Neural progenitor cell (in vitro differentiated cells): ENCODE measurements around the gene CBLB. TPM values are rescaled to one million over a fixed set of nuclear protein-coding genes. Genes with fewer than 3 reads are reported as not detected.
A peak's percentile ranks its signal among the peaks of the same experiment; 100 is the strongest.

Source experiments
- DNase-seq: peaks from one replicate; pipeline ENCODE4 v3.0.0-alpha.2; 2016; ENCODE audit warnings: low spot score
- H2AFZ ChIP-seq: fragments of 200-600 bp; sonication (generic); replicated peaks from 2 replicates; pipeline ENCODE4 v1.6.1; 2016; ENCODE audit warnings: antibody characterized with exemption
- H3F3A ChIP-seq: fragments of 200-600 bp; sonication (generic); 2 replicates; pipeline ENCODE4 v1.6.1; 2016; ENCODE audit warnings: antibody characterized with exemption, low read depth
- H3K27ac ChIP-seq: fragments of 200-600 bp; sonication (generic); 2 replicates; pipeline ENCODE4 v1.5.1; 2016; ENCODE audit warnings: mild to moderate bottlenecking
- H3K27me3 ChIP-seq: fragments of 200-600 bp; sonication (generic); 2 replicates; pipeline ENCODE4 v1.6.1; 2016; ENCODE audit warnings: mild to moderate bottlenecking, moderate library complexity
- H3K36me3 ChIP-seq: fragments of 200-600 bp; sonication (generic); 2 replicates; pipeline ENCODE4 v1.5.1; 2016
- H3K4me1 ChIP-seq: fragments of 200-600 bp; sonication (generic); 2 replicates; pipeline ENCODE4 v1.6.1; 2016; ENCODE audit warnings: mixed run types
- H3K4me2 ChIP-seq: fragments of 200-600 bp; sonication (generic); 2 replicates; pipeline ENCODE4 v1.6.1; 2016
- H3K4me3 ChIP-seq: fragments of 200-600 bp; sonication (generic); 2 replicates; pipeline ENCODE4 v1.5.1; 2016
- H3K79me2 ChIP-seq: fragments of 200-600 bp; sonication (generic); 2 replicates; pipeline ENCODE4 v1.6.1; 2016; ENCODE audit warnings: low read depth
- H3K9ac ChIP-seq: fragments of 200-600 bp; sonication (generic); 2 replicates; pipeline ENCODE4 v1.6.1; 2016
- H3K9me3 ChIP-seq: fragments of 200-600 bp; sonication (generic); 2 replicates; pipeline ENCODE4 v1.5.1; 2016; ENCODE audit warnings: low read depth
- H4K20me1 ChIP-seq: fragments of 200-600 bp; sonication (generic); 2 replicates; pipeline ENCODE4 v1.6.1; 2016; ENCODE audit warnings: low read depth
- H3K27ac Mint-ChIP-seq: 3 replicates; pipeline ENCODE4 v1.8.0; 2021; ENCODE audit warnings: mixed read lengths
- H3K27me3 Mint-ChIP-seq: 2 replicates; pipeline ENCODE4 v1.8.0; 2022; ENCODE audit warnings: low read depth, mild to moderate bottlenecking, inconsistent platforms, moderate library complexity, mixed read lengths; ENCODE audit not compliant: insufficient read depth
- H3K36me3 Mint-ChIP-seq: 3 replicates; pipeline ENCODE4 v1.8.0; 2021; ENCODE audit warnings: mixed read lengths
- H3K4me1 Mint-ChIP-seq: 3 replicates; pipeline ENCODE4 v1.8.0; 2021; ENCODE audit warnings: mixed read lengths
- H3K4me3 Mint-ChIP-seq: 3 replicates; pipeline ENCODE4 v1.8.0; 2021; ENCODE audit warnings: mild to moderate bottlenecking, moderate library complexity, mixed read lengths
- H3K9me3 Mint-ChIP-seq: 3 replicates; pipeline ENCODE4 v1.8.0; 2020; ENCODE audit warnings: mixed read lengths
- CTCF ChIP-seq: fragments of 200-600 bp; sonication (generic); IDR thresholded peaks from 2 replicates; pipeline ENCODE4 v1.5.1; 2017; ENCODE audit warnings: antibody characterized with exemption, mild to moderate bottlenecking
- EZH2 ChIP-seq: fragments of 200-600 bp; sonication (generic); IDR thresholded peaks from 2 replicates; pipeline ENCODE4 v1.6.1; 2017; ENCODE audit warnings: antibody characterized with exemption, mild to moderate bottlenecking, moderate library complexity
- EZH2phosphoT487 ChIP-seq: fragments of 200-600 bp; sonication (generic); IDR thresholded peaks from 2 replicates; pipeline ENCODE4 v1.6.1; 2017; ENCODE audit warnings: antibody characterized with exemption
- total RNA-seq: library from RNA; depleted of rRNA; stranded (reverse); fragments of >200 nt; gene quantifications from 2 replicates; pipeline ENCODE4 v1.2.3, GENCODE V29; 2015; ENCODE audit warnings: low replicate concordance

CBLB gene
- total RNA-seq, 1 donor from 2014 or later, result 105 TPM

- Mint-ChIP-seq H3K36me3 (peaks cover 19% of the 10 kb centered on the region), H3K27ac (no peak overlapping the region), H3K4me1 (no peaks in the 10 kb centered on the region), H3K9me3 (peaks cover 10% of the 10 kb centered on the region), H3K4me3 (no peak overlapping the region), H3K27me3 (no peaks in the 10 kb centered on the region)
- Histone ChIP-seq H3K27ac (no peak overlapping the region), H2AFZ (no peak overlapping the region), H3K9me3 (no peaks in the 10 kb centered on the region), H3F3A (no peaks in the 10 kb centered on the region), H3K9ac (no peak overlapping the region), H4K20me1 (no peaks in the 10 kb centered on the region), H3K36me3 (peaks cover 12% of the 10 kb centered on the region), H3K4me1 (no peaks in the 10 kb centered on the region), H3K4me2 (no peak overlapping the region), H3K79me2 (no peaks in the 10 kb centered on the region), H3K27me3 (no peaks in the 10 kb centered on the region), H3K4me3 (no peak overlapping the region)
- no peak for DNase-seq
- TF ChIP-seq EZH2 (no peak), EZH2phosphoT487 (no peak), CTCF (no peak)
Observed at GRCh38 chr3:105722943-105723556, 145.8 kb downstream of the CBLB start.

DNA sequence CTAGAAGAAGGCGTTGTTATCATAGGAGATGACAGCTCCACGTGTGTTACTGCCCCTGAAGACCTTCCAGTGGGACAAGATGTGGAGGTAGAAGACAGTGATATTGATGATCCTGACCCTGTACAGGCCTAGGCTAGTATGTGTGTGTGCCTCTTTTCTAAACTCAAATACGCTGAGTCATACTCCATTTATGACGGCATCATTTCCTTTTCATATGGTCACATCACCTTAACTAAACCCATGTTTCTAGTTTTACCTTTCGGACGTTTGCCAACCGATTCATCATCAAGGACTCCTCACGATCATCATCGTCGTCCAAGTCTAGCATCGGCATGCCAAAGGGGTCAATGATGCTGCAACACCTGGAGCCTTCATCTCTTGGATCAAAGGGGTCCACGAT, 149.0 kb downstream of the CBLB start:
- H3K4me3 ChIP-seq, result no peak overlapping the region
- H3K9me3 Mint-ChIP-seq, result no peaks in the 10 kb centered on the region
- peaks cover 17% of the 10 kb centered on the region for H3K36me3 ChIP-seq
- H3K79me2 ChIP-seq, result no peaks in the 10 kb centered on the region
- no peaks in the 10 kb centered on the region for H3F3A ChIP-seq
- H3K27ac Mint-ChIP-seq, result no peak overlapping the region
- no peak for DNase-seq
- peaks cover 14% of the 10 kb centered on the region for H3K36me3 Mint-ChIP-seq
- no peaks in the 10 kb centered on the region for H4K20me1 ChIP-seq
- no peak overlapping the region for H3K4me3 Mint-ChIP-seq
- H3K4me2 ChIP-seq, result no peak overlapping the region
- TF ChIP-seq EZH2, result no peak
- no peak for TF ChIP-seq CTCF
- TF ChIP-seq EZH2phosphoT487, result no peak
- no peak overlapping the region for H3K27ac ChIP-seq
- H3K9ac ChIP-seq, result no peak overlapping the region
- no peaks in the 10 kb centered on the region for H3K27me3 Mint-ChIP-seq
- no peaks in the 10 kb centered on the region for H3K4me1 ChIP-seq
- H3K4me1 Mint-ChIP-seq, result peaks cover 9% of the 10 kb centered on the region
- no peaks in the 10 kb centered on the region for H3K27me3 ChIP-seq
- no peak overlapping the region for H2AFZ ChIP-seq
- no peaks in the 10 kb centered on the region for H3K9me3 ChIP-seq

DNA sequence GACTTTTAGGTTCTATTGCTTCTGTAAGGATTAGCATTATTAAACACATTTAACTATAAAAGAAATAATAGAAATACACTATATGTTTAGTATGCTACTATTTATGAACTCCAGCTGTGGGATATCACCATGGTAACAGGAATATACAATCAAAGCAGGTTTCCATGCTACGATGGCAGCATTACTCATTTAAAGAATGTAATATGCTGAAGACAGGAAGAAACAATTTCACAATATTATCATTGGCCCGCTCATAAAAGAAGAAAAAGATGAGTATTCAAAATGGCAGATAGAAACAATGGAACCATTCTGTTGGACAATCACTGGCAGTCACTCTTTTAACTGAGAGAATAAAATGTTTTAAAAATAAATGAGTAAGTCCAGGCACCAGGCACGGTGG, 153.4 kb downstream of the CBLB start:
- DNase-seq, result no peak
- Histone ChIP-seq H3K9ac (no peak overlapping the region), H3K9me3 (no peaks in the 10 kb centered on the region), H3K79me2 (no peaks in the 10 kb centered on the region), H3K4me2 (no peak overlapping the region), H3K4me1 (no peaks in the 10 kb centered on the region), H3K27ac (no peak overlapping the region), H3K36me3 (peaks cover 21% of the 10 kb centered on the region), H2AFZ (no peak overlapping the region), H4K20me1 (no peaks in the 10 kb centered on the region), H3F3A (no peaks in the 10 kb centered on the region), H3K4me3 (no peak overlapping the region), H3K27me3 (no peaks in the 10 kb centered on the region)
- TF ChIP-seq CTCF (no peak), EZH2 (no peak)
- Mint-ChIP-seq H3K4me3 (no peak overlapping the region), H3K4me1 (peaks cover 13% of the 10 kb centered on the region), H3K36me3 (peaks cover 29% of the 10 kb centered on the region), H3K27ac (peak overlapping the region; percentile 45), H3K9me3 (peaks cover 2% of the 10 kb centered on the region), H3K27me3 (no peaks in the 10 kb centered on the region)
